ENCODE measurements around the gene TUBB4A.
"Not testable (repeated sequence)": the region's sequence is repeated elsewhere in the genome, so short reads cannot be mapped to it uniquely, and the experiment has no call there.

TUBB4A gene

DNA sequence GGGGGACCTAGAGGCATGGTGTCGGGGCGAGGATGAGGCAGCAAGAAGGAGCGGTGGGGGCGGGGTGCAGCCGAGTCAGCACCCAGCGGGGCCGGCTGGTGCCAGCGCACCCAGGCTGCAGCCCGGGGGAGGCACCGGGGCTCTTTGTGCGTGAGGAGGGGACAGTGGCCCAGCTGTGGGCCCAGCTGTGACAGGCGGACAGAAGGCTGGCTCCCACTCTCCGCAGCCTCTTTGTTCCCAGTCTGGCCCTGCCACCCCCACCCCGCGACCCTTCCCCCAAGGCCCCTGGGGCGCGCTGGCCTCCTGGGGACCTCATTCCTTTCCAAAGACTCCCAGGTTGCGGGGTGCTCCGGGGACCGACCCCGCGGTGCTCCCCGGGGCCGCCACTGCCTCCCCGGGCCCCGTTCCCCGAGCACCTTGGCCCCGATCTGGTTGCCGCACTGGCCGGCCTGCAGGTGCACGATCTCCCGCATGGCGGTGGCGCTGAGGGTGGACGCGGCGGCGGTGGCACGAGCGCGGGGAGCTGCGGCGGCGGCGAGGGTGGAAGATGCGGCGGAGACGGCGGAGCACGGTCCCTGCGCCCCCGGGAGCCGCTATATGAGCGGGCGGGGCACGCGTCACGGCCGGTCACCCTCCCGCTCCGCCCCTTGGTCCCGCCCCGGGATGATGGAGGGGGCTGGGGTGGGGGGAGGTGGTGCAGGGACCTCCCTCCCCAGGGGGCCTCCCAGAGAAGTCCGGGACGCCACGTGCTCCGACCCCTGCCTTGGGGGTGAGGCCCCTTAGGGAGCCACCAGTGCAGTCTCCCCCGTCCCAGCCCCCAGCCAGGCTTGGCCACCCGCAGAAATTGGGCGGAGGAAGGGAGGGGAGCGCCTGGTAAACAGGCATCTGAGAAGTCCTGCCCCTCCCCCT lies at the start of gene TUBB4A:
TSS of gene TUBB4A (minus strand) at position 570 of the 909 bp plus-strand sequence. CDS start at position 473, 97 bp downstream.
- no peak for DNase-seq

DNA sequence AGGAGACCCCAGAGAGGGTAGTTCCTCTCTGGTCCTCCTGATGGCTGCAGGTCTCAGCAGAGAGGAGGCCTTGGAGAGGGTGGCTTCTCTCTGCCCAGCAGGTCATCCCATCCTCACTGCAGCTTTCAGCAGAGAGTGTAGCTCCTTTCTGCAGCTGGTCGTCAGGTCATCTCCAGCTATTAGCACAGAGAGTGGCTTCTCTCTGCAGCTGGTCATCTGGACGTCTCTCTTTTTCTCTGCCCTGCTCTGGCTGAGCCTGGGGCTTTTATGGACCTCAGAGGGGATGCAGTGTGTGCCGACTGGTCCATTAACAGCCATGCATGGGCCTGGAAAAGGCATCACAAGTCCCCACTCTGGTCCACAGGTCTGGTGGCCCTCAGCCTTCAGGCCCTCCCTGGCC lies 49.0 kb upstream of the TUBB4A start:
- no peak for DNase-seq

DNA sequence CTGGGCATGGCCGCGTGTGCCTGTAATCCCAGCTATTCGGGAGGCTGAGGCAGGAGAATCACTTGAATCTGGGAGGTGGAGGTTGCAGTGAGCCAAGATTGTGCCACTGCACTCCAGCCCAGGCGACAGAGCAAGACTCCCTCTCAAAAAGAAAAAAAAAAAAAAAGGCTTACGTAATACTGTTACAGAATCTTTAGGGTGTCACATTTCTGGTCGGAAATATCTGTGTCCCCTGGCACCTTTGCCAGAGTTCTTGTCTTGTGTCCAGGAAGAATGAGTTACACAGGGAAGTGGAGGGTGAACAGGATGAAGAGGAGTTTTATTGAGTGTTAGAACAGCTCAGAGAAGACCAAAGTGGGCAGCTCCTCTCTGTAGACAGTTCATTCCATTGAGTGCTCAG lies 48.6 kb upstream of the TUBB4A start:
- DNase-seq: not testable (repeated sequence)

- no peak for DNase-seq
Measured at GRCh38 chr19:6543866-6544347, 41.8 kb upstream of the TUBB4A start.

DNA sequence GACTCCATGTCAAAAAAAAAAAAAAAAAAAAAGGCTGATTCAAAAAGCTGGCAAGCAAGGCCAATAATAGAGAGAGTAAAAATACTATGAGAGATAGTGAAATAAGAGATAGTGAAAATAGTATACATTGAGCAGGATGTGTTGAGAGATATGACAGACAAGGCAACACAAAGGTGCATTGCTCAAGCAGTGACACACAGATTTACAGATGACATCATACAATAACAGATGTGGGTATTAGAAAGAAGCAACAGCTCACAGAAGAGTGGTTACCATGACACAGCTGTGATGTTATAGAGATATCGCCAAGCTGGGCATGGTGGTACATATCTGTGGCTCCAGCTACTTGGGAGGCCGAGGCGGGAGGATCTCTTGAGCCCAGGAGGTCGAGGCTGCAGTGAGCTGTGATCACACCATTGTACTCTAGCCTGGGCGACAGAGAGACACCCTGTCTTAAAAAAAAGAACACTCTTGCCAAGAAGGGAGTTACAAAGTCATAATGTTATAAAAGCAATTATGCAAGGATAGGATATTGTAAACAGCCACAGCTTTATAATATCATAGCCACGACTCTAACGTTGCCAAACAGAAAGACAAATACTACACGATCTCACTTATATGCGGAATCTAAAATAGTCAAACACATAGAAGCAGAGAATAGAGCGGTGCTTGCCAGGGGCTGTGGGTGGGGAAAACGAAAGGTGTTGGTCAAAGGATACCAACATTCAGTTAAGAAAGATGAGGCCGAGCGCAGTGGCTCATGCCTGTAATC lies 39.0 kb upstream of the TUBB4A start:
- peak; percentile 53 for DNase-seq

GRCh38 chr19:6539514-6539913 lies 37.4 kb upstream of the TUBB4A start:
- no peak for DNase-seq

DNA sequence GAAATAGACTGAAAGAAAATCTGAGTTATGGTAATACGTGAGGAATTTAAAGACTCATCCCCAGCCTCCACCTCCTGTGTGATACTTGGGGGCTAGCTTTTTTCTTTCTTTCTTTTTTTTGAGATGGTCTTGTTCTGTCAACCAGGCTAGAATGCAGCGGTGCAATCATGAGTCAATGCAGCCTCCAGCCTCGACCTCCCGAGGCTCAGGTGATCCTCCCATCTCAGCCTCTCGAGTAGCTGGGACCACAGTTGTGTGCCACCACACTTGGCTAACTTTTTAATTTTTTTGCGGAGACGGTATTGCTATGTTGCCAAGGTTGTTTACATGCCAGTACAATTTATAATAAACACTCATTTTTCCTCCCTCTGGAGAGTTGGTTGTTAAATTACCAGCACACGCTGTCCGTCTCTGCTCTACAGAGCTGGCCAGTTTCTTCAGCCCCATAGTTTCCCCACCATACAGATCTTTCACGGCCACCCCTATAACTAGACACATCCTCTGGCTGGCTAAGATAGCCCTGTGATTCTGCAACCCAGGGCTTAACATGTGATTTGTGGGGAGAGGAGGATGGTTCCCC lies 33.5 kb upstream of the TUBB4A start:
- DNase-seq: no peak

- no peak for DNase-seq
Measured at GRCh38 chr19:6534451-6535093, 32.5 kb upstream of the TUBB4A start.

DNA sequence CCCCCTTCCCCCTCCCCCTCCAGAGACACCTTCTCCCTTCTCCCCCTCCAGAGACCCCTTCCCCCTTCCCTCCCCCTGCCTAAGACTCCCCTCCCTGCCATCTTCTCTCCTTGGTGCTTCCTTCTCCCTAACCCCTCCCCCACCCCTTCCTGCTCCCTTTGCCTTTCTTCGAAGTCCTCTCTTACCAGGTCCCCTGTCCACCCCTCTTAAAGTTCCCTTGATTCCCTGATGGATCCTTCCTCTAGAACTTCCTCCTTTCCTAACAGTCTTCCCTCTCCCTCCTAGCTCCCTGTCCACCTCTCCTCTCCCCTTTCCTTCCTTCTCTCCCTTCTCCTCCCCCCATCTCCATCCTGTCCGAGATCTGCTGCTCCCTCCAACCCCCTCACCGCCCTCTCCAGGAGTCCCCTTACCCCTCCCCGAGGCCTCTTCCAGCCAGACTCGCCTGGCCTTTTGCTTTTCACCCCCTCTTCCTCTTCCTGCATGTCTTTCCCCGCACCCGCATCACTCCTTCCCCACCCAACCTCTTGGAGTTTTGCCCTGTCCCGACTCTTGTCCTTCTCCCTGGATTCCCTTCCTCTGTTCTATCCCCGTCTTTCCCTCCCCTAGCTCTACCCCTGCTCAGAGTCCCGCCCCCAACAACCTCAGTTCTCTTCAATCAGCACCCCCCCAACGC lies 31.8 kb upstream of the TUBB4A start:
- DNase-seq: no peak

GRCh38 chr19:6533000-6533328 lies 30.9 kb upstream of the TUBB4A start:
- DNase-seq: no peak

DNA sequence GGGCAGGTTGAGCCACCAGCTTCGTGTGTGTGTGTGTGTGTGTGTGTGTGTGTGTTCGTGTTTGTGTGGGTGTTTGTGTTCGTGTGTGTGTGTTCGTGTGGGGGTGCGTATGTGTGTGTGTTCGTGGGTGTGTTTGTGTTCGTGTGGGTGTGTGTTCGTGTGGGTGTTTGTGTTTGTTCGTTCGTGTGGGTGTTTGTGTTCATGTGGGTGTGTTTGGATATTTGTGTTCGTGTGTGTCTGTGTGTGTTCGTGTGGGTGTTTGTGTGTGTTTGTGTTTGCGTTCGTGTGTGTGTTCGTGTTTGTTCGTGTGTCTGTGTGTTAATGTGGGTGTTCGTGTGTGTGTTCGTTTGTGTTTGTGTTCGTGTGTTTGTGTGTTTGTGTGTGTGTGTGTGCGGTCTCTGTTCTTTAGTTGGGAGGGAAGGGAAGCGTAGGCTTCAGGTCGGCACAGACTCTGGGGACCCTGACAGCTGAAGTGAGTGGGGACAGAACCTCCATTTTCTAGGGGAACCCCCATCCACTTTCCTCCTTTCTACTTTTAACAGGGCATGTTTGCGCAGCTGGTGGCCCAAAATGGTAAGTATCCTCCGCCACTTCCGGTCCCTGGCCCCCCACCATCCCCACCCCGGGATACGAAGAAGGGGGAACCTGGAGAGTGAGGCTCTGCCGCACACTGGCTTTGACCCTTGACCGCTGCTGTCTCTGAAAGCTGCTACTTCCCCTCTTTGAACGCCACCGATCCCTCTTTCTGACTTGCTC lies 30.3 kb upstream of the TUBB4A start:
- DNase-seq: peak; percentile 52

GRCh38 chr19:6531956-6532243 lies 29.8 kb upstream of the TUBB4A start:
- DNase-seq: no peak

DNA sequence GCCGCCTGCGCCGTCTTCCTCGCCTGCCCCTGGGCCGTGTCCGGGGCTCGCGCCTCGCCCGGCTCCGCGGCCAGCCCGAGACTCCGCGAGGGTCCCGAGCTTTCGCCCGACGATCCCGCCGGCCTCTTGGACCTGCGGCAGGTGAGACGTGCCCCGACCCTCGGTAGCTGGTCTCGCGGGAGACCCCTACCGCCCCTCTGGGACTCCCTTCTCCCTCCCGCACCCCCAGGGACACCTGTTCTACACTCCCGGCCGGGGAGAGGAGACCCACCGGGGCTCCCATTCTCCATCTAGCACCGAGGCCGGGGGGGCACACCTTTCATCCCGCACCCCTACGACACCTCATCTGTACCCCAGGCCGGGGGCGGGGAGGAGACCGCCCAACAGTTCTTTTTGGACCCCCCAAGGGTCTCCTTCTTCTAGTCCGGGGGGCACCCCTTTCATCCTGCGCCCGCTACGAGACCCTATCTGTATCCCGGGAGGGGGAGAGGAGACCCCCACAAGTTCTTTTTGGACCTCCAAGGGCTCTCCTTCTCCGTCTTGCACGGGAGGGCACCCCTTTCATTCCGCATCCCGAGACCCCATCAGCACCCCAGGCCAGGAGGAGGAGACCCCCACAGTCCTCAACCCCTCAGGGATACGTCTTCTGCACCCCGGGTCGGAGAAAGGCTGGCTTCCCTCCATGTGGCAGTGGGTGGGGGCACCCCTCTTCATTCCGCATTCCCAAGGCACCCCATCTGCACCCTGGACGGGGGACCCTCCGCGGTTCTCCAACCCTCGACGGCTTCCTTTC lies 29.2 kb upstream of the TUBB4A start:
- DNase-seq: no peak

DNA sequence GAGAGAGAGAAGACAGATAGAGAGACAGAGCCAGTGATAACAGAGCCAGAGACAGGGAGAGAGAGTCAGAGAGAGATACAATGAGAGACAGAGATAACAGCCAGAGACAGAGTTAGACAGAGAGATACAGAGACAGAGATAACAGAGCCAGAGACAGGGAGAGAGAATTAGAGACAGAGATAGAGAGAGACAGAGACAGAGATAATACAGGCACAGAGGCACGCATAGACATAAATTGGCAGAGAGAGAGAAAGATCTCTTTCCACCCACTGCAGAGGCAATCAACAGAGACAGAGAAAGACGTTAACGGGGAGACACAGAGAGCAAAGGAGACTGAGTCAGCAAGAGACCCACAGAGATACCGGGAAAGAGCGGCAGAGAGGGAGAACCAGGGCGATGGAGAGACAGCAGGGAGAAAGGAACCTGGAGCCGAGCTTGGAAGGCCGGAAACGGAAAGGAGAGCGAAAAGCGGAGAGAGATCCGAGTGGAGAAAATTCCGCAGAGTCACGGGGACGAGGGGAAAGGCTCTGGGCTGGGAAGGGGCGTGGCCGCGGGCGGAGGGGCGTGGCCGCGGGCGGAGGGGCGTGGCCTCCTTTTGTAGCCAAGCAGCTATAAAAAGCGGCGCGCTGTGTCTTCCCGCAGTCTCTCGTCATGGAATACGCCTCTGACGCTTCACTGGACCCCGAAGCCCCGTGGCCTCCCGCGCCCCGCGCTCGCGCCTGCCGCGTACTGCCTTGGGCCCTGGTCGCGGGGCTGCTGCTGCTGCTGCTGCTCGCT lies 28.5 kb upstream of the TUBB4A start, which contains the start of gene TNFSF9:
TSS of gene TNFSF9 (plus strand) at position 641 of the 777 bp plus-strand sequence. CDS start at position 652, 11 bp downstream.
- peak; percentile 97 for DNase-seq

DNA sequence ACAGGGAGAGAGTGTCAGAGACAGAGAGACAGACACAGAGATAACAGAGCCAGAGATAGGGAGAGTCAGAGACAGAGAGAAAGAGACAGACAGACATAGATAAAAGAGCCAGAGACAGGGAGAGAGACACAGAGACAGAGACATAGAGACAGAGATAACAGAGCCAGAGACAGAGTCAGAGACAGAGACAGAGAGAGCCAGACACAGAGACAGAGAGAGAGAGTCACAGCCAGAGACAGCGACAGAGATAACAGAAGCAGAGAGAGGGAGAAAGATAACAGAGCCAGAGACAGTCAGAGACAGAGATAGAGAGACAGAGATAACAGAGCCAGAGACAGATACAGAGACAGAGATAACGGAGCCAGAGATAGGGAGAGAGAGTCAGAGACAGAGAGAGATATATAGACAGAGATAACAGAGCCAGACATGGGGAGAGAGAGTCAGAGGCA lies 27.9 kb upstream of the TUBB4A start:
- DNase-seq: no peak

GRCh38 chr19:6529351-6529750 lies 27.2 kb upstream of the TUBB4A start:
- no peak for DNase-seq

- DNase-seq: peak; percentile 94
Measured at GRCh38 chr19:6528544-6529121, 26.5 kb upstream of the TUBB4A start.

DNA sequence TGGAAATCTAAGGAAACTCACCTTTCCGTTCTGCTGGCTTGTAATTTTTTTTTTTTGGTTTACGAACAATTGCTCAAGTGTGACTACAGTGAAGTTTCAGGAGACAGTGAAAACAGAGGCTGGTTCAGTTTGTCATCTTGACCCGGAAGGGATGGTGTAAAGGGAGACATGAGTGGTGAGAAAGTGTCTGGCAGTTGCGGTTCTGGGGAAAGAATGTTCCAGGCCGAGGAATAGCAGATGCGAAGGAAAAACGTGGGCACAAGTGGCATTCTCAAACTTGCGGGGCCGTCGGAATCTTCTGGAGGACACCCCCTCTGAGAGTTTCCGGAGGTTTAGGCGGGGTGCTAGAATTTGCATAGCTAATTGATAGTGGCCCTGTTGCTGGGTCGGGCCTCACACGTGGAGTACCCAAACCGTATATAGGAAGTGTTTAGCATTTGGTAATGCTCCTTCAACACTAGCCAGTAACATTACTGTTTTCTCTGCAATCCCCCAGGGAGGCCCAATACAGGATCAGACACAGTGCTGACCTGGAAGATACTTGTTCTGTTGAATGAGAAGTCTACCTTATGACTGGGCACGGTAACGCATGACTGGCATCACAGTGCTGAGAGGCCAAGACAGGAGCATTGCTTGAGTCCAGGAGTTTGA lies 25.9 kb upstream of the TUBB4A start:
- DNase-seq: no peak

DNA sequence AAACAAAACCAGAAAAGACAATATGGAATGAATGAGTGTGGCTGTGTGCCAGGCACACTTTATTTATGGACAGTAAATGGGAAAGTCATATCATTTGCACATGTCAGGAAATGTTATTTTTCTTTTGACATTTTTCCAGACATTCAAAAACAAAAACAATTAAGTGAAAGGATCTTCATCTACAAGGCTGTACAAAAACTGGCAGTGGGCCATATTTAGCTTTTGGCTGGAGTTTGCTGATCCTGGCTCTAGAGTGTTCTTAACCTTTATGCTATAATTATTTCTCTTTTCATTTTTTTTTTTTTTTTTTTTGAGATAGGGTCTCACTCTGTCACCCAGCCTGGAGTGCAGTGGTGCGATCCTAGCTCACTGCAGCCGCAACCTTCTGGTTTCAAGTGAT lies 22.2 kb upstream of the TUBB4A start:
- no peak for DNase-seq
